GM21381 (cell line): Measurements from ENCODE around the gene TMEM95.
"Not testable (repeated sequence)": the region's sequence is repeated elsewhere in the genome, so short reads cannot be mapped to it uniquely, and the experiment has no call there.

Experiments used
- ATAC-seq: cut with Tn5 transposase; IDR thresholded peaks from one replicate; pipeline ENCODE4 v1.9.1; 2021; ENCODE audit warnings: mild to moderate bottlenecking, moderate library complexity; ENCODE audit not compliant: unreplicated experiment

The TMEM95 gene

DNA sequence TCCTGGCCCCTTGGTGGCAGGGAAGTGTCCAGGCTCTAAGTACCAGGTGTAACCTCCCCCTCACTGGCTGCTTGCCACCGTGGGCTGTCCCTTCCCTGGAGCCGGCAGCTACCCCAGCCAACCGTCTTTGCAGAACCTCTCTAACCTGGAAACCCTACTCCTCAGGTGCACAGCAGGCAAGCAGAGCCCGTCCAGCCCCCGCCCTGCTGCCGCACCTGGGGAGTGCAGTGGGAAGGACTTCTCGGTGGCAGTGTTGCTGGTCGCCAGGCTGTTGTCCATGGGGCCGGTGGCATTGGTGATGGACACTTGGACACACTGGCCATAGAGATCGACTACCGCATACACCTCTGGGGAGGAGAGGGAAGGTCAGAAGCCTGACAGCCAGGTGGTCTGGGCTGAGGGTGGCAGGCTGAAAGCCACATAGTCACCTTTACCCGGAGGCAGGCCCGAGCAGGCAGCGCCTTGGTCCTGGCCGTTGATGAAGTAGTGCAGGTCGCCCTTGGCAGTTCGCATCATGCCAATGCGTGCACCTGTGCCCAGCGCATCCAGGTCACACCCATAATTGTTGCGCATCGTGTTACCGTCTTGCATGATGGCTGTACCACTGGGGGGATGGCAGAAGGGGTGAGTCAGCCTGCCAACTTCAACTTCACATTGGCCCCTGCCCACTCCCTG lies 32.3 kb upstream of the TMEM95 start:
- ATAC-seq = no peak

DNA sequence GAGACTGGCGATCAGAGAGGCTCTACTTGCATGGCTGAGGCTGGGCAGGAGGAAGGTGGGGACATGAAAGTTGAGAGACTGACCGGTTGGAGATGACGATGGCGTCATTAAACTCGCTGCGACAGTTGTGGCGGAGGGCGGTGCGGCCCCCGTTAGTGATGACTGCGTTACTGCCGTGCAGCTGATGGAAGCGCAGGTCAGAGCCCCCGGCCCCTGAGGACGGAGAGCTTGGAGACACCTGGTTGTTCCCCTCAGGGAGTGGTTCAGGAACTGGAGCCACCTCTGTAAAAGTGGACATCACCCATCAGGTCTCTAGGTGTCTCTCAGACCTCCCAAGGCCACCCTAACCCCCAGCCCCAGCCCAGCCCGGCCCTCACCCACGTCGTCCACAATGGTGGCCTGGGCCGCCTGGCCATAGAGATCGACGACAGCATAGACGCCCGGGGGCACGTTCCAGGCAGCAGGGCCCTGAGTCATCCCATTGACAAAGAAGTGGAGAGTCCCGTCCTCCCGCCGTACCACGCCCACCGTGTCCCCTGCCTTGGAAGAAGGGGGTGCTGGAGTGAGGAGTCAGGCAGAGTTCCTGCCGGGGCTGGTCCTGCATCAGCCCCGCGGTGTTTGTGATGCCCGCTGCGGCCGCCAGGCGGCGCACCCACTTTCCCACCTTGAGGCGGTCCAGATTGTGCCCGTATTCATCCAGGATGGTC lies 31.1 kb upstream of the TMEM95 start:
- ATAC-seq = no peak

DNA sequence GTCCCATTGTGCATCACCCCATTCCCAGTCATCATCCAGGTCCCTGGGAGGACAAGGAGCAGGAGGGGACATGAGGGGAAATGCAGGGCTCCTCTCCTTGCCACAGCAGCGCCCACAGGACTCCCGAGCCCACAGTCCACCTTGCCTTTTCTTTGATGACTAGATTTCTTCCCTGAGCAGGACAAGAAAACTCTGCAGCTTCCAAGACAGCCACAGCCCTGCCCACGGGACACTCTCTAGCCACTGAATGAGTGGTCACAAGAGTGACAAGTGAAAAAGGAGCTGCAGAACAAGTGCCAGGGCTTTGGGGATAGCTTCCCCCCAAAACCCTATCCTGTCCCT lies 30.5 kb upstream of the TMEM95 start:
- no peak for ATAC-seq

DNA sequence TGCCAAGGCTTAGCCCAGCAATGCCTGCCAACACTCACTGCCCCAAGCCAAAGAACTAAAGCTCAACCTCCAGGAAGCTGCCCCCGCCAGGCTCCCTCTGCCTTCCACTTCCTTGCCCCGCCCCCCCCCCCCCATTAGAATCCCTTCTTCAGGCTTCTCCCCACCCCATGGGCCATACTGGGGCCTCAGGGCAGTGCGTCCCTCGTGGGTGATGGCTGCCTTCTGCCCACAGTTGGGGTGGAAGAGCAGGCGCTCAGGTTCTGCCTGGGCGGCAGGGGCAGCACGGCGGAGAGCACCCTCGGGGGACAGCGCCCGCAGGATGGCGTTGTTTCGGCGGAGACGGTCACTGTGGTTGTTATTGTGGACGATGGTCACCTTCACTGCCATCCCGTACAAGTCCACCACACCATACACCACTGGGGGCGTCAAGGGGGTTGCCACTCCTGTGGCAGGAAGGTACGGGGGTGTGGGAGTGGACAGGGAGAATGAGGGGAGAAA lies 29.9 kb upstream of the TMEM95 start:
- ATAC-seq = no peak

DNA sequence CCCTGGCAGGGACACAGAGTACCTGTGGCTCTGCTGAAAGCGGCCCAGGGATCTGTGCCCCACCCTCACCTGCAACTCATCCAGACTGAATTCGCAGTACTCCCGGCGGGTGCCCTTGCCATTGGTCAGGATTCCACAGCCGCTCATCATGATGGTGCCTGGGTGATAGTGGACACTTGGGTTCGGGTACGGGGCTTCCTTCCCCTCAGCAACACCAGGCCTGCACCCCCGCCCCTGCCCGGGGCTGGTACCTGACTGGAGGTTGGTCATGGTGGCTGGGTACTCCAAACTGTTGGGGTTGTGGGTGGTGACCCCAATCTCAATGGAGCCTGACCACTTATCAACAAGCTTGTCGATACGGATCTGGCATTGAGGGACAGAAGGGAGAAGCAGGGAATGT lies 28.8 kb upstream of the TMEM95 start:
- ATAC-seq = no peak

DNA sequence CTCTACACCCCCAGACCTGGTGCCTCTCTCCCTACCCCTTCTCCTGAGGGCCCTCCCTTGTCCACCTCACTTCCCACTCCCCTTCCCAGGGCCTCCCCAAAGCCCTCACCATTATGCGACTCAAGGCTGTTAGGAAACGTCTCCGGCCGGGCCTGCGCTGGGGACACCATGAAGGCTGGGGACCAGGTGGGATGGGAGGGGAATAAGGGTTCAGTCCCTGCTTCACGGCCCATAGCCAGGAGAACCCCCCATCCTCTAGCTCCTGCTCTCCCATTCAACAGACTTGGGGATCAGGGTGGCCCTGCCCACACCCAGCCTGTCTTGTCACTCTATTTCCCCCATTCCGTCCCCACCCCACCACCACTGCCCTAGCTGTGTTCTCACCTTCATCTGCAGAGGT lies 27.9 kb upstream of the TMEM95 start:
- no peak for ATAC-seq

DNA sequence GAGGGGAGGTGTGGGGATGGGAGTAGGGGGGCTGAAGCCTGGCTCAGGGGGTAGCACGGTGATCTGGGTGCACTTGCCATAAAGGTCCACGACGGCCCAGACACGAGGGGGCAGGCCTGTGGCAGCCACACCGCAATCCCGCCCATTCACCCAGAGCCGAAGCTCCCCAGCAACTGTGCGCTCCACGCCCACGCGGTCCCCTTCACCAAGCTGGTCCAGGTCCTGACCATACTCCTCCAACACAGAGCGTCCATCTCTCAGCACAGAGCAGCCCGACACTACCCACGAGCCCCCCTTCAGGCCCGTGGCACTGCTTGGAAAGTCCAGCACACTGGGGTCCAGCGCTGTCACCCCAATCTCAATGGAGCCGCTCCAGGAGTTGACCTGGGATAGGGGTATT lies 27.5 kb upstream of the TMEM95 start:
- ATAC-seq = no peak

DNA sequence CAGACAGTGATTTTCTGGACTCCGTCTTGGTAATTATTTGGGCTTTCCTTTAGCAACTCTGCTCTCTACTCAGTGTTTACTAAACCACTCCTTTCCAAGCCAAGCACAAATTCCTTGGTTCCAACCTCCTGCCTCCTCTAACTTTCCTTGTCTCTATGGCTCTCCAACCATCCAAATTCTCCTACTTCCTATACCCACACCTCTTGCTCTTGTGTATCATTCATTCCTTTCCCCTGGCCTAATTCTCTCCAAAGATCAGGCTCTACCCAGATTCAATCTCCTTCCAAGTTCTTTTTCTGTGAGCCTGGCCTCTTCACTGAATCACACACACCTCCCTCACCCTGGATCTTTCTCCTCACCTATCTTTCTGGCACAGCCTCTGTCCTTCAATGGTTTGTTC lies 26.9 kb upstream of the TMEM95 start:
- no peak for ATAC-seq

DNA sequence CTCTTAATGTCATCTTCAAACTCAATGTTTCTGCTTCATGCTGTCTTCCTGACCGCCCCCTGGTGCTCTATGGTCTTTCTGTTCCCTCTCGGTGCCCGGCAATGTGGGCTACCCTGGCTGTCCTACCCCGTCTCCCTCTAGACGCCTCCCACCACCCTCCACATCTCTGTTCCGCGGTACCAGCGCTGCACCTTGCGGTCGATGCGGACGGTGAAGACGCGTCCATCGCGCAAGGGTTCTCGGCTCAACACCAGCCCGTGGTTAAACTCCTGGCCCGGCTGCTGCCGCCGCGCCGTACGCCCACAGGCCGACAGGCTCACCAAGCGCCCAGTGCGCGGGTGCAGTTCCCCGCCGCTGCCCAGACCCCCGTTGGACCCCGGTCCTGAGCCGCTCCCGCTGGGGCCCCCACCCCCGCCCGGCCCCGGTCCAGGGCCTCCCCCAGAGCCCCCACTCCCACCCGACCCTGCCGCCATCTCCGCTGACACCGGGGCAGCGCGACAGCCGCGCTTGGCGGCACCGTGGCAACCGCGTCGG lies 26.0 kb upstream of the TMEM95 start, which contains the start of gene NEURL4:
Gene NEURL4 (minus strand): TSS at position 496 of the 534 bp plus-strand sequence. CDS start 23 bp downstream, at position 473.
- peak; percentile 3 for ATAC-seq

DNA sequence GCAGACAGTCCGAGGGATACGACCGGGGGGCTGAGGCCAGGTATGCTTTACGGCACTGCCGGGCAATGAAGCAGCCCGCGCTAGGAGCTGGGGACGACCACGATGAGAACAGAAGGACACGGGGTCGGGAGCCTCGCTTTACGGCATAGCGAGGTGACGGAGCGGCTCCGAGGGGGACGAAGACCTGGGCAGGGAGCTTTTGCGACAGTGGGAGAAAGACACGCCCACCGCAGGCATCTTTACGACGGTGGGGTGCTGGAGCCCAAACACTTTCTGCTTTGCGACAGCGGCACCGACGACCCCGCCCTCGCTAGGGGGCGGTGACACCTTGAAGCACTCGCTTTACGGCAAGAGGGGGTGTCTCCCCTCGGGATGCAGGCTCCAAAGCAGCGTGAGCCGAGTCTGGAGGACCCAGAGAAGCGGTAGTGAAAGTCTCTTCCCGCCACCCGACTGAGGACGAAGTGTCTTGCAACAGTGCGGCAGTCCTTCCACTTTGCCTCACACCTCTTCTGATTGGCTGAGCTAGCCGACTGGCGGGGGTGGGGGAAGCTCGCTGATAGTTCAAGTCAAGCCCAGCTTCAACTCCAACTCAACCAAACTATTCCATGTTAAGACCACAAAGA lies 25.5 kb upstream of the TMEM95 start:
- ATAC-seq = peak; percentile 56

DNA sequence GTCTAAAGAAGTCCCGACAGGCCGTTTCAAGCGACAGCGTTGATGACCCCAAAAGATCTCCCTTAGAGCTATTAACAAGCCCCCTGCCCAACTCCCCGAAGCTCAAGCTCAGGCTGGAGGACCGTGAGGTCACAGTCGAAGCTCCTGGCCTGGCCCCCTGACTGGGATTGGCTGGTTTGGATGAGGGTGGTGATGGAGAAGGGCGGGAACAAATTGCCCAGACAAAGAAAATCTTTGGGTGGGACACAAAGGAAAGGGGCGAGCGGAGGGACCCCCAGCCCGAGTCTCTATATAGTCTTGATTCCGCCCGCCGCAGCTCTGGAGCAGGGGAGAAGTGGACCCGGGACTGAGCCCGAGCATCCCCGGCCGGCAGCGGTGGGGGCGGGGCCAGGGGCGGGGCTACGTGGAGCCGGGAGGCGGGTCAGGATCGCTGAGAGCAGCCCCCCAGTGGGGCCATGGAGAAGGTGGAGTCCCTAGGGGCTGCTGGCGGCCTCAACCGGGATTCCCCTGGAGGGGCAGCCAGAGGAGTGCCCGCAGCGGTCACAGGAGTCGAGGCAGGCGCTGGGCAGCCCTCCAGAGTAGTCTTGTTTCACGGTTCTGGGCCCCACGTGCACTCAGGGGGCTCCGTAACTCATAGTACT lies 24.8 kb upstream of the TMEM95 start:
- ATAC-seq = peak; percentile 36

DNA sequence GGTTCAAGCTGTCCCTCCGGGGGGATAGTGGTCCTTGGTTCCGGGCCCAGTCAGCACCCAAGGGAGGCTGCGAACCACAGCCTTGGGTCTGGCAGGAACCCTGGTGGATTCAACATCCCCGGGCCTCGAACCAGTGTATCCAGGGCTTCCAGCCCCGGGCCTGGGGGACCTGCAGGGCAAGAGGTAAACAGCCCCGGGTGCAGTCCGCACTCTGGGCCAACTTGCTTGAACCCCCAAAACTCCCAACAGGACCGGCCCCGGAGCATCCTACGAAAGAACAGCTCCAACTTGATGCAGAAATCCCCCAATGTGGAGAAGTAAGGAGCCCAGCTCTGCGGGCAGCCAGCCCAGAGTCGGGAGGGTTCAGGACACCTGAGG lies 24.3 kb upstream of the TMEM95 start:
- no peak for ATAC-seq

DNA sequence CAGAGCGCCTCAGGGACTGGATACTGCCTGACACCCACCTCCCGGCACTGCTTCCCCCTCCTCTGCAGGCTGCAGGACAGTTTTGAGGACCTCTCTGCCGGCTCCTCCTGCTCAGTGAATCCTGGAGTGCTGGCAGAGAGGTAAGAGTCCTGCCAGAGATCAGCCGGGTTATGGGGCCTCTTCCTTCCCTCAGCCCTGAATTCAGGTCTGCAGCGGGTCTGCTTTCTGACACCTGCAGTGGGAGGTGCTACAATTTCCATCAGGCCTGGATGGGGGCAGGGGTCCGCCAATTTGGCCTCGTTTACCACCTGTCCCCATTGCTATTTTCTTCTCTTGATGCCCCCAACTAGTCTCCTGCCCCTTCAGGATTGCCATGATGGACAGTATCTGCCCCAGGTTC lies 22.8 kb upstream of the TMEM95 start:
- ATAC-seq = no peak

DNA sequence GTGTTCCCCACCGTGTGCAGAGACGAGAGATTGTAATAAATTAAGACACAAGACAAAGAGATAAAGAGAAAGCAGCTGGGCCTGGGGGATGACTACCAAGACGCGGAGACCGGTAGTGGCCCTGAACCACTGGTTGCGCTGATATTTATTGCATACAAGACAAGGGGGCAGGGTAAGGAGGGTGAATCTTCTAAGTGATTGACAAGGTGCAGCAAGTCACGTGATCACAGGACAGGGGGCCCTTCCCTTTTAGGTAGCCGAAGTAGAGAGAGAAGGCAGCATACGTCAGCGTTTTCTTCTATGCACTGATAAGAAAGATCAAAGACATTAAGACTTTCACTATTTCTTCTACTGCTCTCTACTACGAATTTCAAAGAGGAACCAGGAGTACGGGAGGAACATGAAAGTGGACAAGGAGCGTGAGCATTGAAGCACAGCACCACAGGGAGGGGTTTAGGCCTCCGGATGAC lies 22.3 kb upstream of the TMEM95 start:
- ATAC-seq = not testable (repeated sequence)

DNA sequence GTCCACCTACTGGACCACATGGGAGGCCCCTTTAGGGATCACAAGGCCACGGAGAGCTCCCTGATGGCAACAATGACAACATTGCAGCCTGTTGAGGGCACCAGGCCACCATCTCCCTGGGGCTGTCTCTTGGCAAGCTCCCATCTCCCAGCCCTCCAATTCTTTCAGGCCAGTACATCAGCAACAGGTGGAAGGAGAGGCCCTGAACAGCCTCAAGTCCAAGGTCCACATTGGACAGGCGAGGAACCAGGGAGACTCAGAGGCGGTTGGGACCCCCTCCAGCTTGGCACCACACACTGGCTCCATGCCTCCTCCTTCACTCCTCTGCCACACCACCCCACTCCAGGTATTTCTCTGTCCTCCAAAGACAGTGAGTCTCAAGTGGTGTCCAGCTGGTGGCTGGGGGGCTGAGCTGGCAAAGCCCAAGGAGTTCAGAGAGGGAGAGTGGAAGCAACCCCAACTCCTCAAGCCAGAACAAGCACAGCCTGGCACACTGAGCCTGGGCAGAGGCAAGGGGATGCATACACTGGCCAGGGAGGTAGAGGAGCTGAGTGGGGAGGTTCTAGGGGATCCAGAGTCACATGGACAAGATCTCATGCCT lies 19.9 kb upstream of the TMEM95 start:
- no peak for ATAC-seq

DNA sequence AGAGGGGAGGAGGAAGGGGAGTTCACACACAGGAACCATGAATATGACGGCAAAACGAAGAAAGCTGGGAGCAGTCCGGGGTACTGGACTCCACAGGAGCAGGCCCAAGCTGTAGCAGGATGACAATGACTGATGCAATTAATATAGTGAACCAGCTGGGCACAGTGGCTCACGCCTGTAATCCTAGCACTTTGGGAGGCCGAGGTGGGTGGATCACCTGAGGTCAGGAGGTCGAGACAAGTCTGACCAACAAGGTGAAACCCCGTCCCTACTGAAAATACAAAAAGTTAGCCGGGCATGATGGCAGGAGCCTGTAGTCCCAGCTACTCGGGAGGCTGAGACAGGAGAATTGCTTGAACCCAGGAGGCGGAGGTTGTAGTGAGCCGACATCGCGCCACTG lies 19.2 kb upstream of the TMEM95 start:
- not testable (repeated sequence) for ATAC-seq

DNA sequence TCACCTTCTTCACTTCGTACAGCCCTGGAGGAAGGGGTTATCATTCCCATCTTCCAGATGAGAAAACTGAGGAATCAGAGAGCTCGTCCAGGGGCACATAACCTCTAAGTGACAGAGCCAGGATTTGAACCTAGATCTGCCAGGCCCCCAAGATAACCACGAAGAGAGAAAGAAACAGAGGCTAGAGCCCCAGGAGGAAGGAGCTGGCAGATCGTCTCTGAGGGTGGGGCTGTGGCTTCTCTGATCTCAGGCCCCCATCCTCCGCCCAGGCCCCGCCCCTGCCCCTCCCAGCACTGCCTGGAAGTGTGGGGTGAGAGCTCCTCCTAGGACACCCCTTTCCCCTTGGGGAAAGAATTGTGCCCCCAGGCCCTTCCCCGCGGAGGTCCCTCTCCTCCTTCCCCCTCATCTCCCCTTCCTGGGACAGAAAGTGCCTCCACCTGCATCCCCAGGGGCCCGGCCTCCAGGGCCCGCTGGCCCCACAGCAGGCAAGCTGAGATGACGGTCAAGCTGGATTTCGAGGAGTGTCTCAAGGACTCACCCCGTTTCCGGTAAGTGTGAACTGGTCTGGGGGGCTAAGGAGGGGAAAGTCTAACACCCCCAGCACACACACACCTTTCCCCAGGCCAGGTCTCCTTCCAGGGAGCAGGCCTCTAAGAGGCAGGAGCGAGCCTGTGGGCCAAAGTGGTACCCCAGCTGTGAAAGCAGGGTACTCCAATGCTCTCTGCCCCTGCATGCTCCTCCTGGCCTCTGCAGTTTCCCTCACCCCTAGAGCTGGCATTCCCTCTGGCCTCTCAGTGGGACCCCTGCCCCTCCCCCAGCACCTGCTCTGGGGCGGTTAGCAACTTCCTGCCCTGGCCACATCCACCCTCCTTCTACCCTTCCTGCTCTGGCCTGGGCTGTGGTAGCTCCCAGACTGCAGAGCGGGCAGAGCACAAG lies 18.4 kb upstream of the TMEM95 start, which contains the start of gene ACAP1:
Gene ACAP1 (plus strand): TSS at position 290 of the 936 bp plus-strand sequence. CDS start 206 bp downstream, at position 496.
- peak; percentile 67 for ATAC-seq

DNA sequence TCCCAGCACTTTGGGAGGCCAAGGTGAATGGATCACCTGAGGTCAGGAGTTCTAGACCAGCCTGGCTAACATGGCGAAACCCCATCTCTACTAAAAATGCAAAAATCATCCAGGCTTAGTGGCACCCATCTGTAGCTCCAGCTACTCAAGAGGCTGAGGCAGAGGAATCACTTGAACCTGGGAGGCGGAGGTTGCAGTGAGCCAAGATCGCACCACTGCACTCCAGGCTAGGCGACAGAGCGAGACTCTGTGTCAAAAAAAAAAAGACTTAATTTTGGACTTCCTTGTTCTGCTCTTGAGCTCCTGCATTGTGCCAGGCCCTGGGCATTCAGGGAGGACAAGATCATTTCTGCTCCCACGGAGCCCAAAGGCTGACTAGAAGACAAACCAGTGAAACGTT lies 17.4 kb upstream of the TMEM95 start:
- ATAC-seq = not testable (repeated sequence)

DNA sequence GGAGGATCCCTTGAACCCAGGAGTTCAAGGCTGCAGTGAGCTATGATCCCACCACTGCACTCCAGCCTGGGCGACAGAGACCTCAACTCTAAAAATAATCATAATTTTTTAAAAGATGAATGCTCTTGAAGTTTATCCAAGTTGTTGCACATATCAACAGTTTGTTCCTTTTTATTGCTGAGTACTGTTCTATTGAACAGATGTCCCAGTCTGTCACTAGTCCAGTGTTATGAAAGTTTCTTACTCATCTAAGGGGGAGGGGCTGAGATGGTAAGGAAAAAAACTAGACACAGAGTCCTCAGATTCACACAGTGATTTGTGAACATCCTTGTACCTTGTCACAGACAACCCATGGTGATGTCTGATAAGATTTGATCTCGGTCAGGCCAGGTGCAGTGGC lies 14.8 kb upstream of the TMEM95 start:
- ATAC-seq = no peak

DNA sequence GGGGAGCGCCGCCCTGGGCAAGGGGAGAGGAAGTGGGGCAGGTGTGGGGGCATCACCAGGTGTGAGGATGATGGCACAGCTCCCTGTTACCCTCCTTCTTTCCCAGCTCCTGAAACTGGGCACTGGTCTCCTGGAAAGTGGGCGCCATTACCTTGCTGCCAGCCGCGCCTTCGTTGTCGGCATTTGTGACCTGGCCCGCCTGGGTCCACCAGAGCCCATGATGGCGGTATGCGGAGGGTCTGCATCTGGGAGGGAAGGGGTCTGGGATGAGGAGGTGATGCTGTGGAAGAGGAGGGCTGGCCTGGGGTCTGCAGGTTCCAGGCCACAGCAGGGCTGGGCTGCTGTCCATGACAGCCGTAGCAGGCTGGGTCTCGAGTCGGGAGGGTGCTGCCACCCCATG lies 13.1 kb upstream of the TMEM95 start:
- ATAC-seq = no peak
